GM23338 (cell line): ENCODE measurements around the gene ADA.
A peak's percentile ranks its signal among the peaks of the same experiment; 100 is the strongest.

ENCODE experiments used
- EZH2 ChIP-seq: fragments of 200-600 bp; sonication (generic); IDR thresholded peaks from one replicate; pipeline ENCODE4 v1.8.0; 2017; ENCODE audit warnings: antibody characterized with exemption, mild to moderate bottlenecking, low read depth; ENCODE audit not compliant: unreplicated experiment
- POLR2AphosphoS5 ChIP-seq: IDR thresholded peaks from 2 replicates; pipeline ENCODE4 v1.6.1; 2016; ENCODE audit warnings: antibody characterized with exemption, low read depth
- REST ChIP-seq: IDR thresholded peaks from one replicate; pipeline ENCODE4 v1.6.1; 2018; ENCODE audit warnings: antibody characterized with exemption; ENCODE audit not compliant: unreplicated experiment
- TF ChIP-seq, protein P1 (sequence below), 2 experiments: fragments of 200-600 bp in 1 of 2; sonication (generic) in 1 of 2; conservative IDR thresholded peaks; 2 replicates each; pipeline versions ENCODE4 v1.5.1 to v1.6.1; 2016 to 2017; ENCODE audit warnings: antibody characterized with exemption in 2 of 2, low read depth in 2 of 2, mild to moderate bottlenecking in 2 of 2, moderate library complexity in 1 of 2

DNA sequence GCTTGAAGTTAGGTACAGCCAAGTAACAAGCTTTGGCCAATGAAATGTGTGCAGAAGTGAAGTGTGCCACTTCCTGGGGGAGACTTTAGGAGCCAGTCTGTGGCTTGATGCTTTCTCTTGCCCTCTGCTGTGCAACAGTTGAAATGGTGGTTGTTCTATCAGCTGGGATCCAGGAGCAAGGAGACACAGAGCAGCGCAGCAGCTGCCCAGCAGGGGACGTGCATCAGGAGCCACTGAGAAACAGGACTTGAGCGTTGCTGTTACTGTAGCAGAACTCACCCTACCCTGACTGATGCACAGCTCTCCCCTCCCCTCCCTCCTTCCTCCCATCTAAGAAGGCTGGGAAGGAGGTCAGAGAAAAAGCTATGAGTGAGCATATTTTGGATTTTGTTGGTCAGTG, 44.8 kb upstream of the ADA start:
- TF ChIP-seq, protein P1, sequence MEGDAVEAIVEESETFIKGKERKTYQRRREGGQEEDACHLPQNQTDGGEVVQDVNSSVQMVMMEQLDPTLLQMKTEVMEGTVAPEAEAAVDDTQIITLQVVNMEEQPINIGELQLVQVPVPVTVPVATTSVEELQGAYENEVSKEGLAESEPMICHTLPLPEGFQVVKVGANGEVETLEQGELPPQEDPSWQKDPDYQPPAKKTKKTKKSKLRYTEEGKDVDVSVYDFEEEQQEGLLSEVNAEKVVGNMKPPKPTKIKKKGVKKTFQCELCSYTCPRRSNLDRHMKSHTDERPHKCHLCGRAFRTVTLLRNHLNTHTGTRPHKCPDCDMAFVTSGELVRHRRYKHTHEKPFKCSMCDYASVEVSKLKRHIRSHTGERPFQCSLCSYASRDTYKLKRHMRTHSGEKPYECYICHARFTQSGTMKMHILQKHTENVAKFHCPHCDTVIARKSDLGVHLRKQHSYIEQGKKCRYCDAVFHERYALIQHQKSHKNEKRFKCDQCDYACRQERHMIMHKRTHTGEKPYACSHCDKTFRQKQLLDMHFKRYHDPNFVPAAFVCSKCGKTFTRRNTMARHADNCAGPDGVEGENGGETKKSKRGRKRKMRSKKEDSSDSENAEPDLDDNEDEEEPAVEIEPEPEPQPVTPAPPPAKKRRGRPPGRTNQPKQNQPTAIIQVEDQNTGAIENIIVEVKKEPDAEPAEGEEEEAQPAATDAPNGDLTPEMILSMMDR (conservative IDR thresholded peaks at IDR 0.05; ENCODE audit: low read depth in 2 of 2) = 0 out of 4 replicates have a peak, but pooled peaks of 1 of the 2 experiments have one; percentile 9
- TF ChIP-seq EZH2 (no peak), REST (no peak), POLR2AphosphoS5 (no peak)
